Neural cell (in vitro differentiated cells): Measurements from ENCODE around the gene ARHGAP6.

Source experiments
- EP300 ChIP-seq: fragments of 450-650 bp; conservative IDR thresholded peaks from 2 replicates; pipeline ENCODE4 v1.6.1; 2014; ENCODE audit warnings: antibody characterized with exemption, mild to moderate bottlenecking, moderate library complexity; ENCODE audit not compliant: poor library complexity, severe bottlenecking
- EZH2 ChIP-seq: fragments of 200-600, 300-800 bp; shearing (Covaris generic), sonication (generic); IDR thresholded peaks from 2 replicates; pipeline ENCODE4 v1.6.1; 2014; ENCODE audit warnings: antibody characterized with exemption, low read length, borderline replicate concordance, mild to moderate bottlenecking; ENCODE audit not compliant: insufficient read depth, poor library complexity, severe bottlenecking
- POLR2AphosphoS5 ChIP-seq: IDR thresholded peaks from 2 replicates; pipeline ENCODE4 v1.6.1; 2012

- TF ChIP-seq EZH2 = no peak
- TF ChIP-seq EP300 = no peak
- TF ChIP-seq POLR2AphosphoS5 = no peak
These were observed 279.7 kb downstream of the ARHGAP6 start for GRCh38 chrX:11386001-11386523.
